ENCODE results near the gene FOXI1. TPM values are rescaled to one million over a fixed set of nuclear protein-coding genes. Genes with fewer than 3 reads are reported as not detected.

The FOXI1 gene
- total RNA-seq, 1 experiment from 2014 or later = not detected

DNA sequence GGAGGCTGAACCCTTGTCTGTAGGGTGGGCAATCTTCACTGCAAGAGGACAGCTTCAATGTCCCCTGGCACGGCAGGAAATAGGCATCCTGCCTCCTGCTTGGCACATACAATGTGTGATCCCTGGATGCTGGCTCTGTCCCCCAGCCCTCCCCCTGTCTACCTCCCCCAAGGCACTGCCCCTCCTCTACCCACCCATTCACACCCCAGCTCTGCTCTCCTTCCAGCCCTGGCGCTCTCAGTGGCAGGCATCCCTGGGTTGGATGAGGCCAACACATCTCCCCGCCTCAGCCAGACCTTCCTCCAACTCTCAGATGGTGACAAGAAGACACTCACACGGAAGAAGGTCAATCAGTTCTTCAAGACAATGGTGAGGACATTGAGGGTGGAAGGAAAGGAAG, 24.1 kb upstream of the FOXI1 start:
- POLR2A ChIA-PET = no interaction called here
- RAD21 ChIA-PET (ENCODE audit: low non-redundant PET in 1 of 2, low total read pairs in 2 of 2, uncharacterized antibody in 2 of 2, unreplicated experiment in 2 of 2) = no interaction called here

DNA sequence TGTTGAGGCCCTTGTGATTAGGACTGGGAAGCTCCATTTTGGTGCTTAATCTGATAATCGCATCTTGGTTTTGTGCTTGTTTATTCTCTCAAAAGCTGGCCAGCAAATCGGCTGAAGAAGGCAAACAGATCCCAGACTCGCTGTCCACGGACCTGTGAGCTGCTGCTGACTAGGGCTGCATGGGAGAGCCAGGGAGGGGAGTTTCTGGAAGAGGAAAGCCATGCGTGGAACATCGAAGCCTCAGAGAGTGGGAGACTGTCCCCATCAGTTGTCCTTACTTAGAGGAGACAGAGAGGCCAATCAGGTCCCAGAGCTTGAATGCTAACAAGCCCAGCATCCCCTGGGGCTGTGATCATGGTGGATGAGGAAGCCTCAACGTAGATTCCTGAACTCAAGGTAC, 23.0 kb upstream of the FOXI1 start:
- H2AFZ ChIP-seq (ENCODE audit: low read depth, low read length, poor library complexity, severe bottlenecking) = no peak overlapping the region
- H3K27me3 ChIP-seq (ENCODE audit: insufficient read depth, low read length) = peaks cover 36% of the 10 kb centered on the region
- no peak for ATAC-seq
- H3K4me3 ChIP-seq (replicated peaks in 1 of 2; ENCODE audit: low read depth in 1 of 2, low read length in 2 of 2) = no peak overlapping the region
- ChIA-PET CTCF (no interaction called here), RAD21 (ENCODE audit: low non-redundant PET in 1 of 2, low total read pairs in 2 of 2, uncharacterized antibody in 2 of 2, unreplicated experiment in 2 of 2) (no interaction called here), POLR2A (no interaction called here)
- no peaks in the 10 kb centered on the region for H4K20me1 ChIP-seq (ENCODE audit: insufficient read depth)
- H3K4me2 ChIP-seq (ENCODE audit: low read length) = no peak overlapping the region
- intact Hi-C loops (cut with micrococcal nuclease) = no loop called here
- H3K4me1 ChIP-seq (ENCODE audit: control insufficient read depth in 1 of 2, insufficient read depth in 2 of 2, low read length in 2 of 2) = no peaks in the 10 kb centered on the region
- no peaks in the 10 kb centered on the region for H3K36me3 ChIP-seq (ENCODE audit: control insufficient read depth in 1 of 2, insufficient read depth in 2 of 2, low read length in 2 of 2)
- H3K27ac ChIP-seq (ENCODE audit: low read depth, low read length) = no peak overlapping the region
- BruUV-seq (replicated peaks) = no TSS peak
- TF ChIP-seq FOSL1 (IDR thresholded peaks at IDR 0.05; ENCODE audit: low read depth) = no peak
- TF ChIP-seq, protein P1, sequence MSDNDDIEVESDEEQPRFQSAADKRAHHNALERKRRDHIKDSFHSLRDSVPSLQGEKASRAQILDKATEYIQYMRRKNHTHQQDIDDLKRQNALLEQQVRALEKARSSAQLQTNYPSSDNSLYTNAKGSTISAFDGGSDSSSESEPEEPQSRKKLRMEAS (IDR thresholded peaks at IDR 0.05) = no peak
- TF ChIP-seq EZH2phosphoT487 (IDR thresholded peaks at IDR 0.05; ENCODE audit: borderline replicate concordance) = no peak
- TF ChIP-seq EGR1 (IDR thresholded peaks at IDR 0.05; ENCODE audit: low read depth) = no peak
- TF ChIP-seq RAD21 (IDR thresholded peaks at IDR 0.05; ENCODE audit: low read depth) = no peak
- TF ChIP-seq ZNF274 (IDR thresholded peaks at IDR 0.05; ENCODE audit: low read depth, low read length) = no peak
- TF ChIP-seq CEBPB (IDR thresholded peaks at IDR 0.05; ENCODE audit: low read depth) = no peak
- no peak for DNase-seq (ENCODE audit: low read depth, low spot score)
- no peaks in the 10 kb centered on the region for H3K79me2 ChIP-seq (ENCODE audit: insufficient read depth, low read length)
- no peaks in the 10 kb centered on the region for H3K9me3 ChIP-seq (ENCODE audit: control insufficient read depth in 1 of 2, insufficient read depth in 1 of 2, low read depth in 1 of 2, low read length in 2 of 2)
- no peak overlapping the region for H3K9ac ChIP-seq (ENCODE audit: low read length)
- no peaks in the 10 kb centered on the region for H3K9me2 ChIP-seq (ENCODE audit: insufficient read depth)

More for the DNA sequence above, 24.1 kb upstream of the FOXI1 start:
- intact Hi-C loops (cut with micrococcal nuclease) = no loop called here
- Histone ChIP-seq H3K27ac (ENCODE audit: low read depth, low read length) (no peak overlapping the region), H3K36me3 (ENCODE audit: control insufficient read depth in 1 of 2, insufficient read depth in 2 of 2, low read length in 2 of 2) (no peaks in the 10 kb centered on the region), H2AFZ (ENCODE audit: low read depth, low read length, poor library complexity, severe bottlenecking) (no peak overlapping the region), H3K4me2 (ENCODE audit: low read length) (no peak overlapping the region), H3K9me2 (ENCODE audit: insufficient read depth) (no peaks in the 10 kb centered on the region), H3K4me1 (ENCODE audit: control insufficient read depth in 1 of 2, insufficient read depth in 2 of 2, low read length in 2 of 2) (no peaks in the 10 kb centered on the region), H3K9ac (ENCODE audit: low read length) (no peak overlapping the region), H4K20me1 (ENCODE audit: insufficient read depth) (no peaks in the 10 kb centered on the region), H3K9me3 (ENCODE audit: control insufficient read depth in 1 of 2, insufficient read depth in 1 of 2, low read depth in 1 of 2, low read length in 2 of 2) (no peaks in the 10 kb centered on the region), H3K4me3 (replicated peaks in 1 of 2; ENCODE audit: low read depth in 1 of 2, low read length in 2 of 2) (no peak overlapping the region), H3K79me2 (ENCODE audit: insufficient read depth, low read length) (no peaks in the 10 kb centered on the region), H3K27me3 (ENCODE audit: insufficient read depth, low read length) (peaks cover 31% of the 10 kb centered on the region)
- no peak for ATAC-seq
- DNase-seq (ENCODE audit: low read depth, low spot score) = no peak
- TF ChIP-seq EZH2phosphoT487 (IDR thresholded peaks at IDR 0.05; ENCODE audit: borderline replicate concordance) = no peak
- no TSS peak for BruUV-seq (replicated peaks)
- CTCF ChIA-PET = no interaction called here

All from HCT116 (cell line).